ENCODE data around the gene GOLGA8A.

Gene GOLGA8A

GRCh38 chr15:34456658-34457057, 19.1 kb upstream of the GOLGA8A start:
- no peaks in the 10 kb centered on the region for H3K36me3 ChIP-seq (ENCODE audit: insufficient read depth)
- no peaks in the 10 kb centered on the region for H3K4me1 ChIP-seq (ENCODE audit: low read depth, poor library complexity, severe bottlenecking)
- H3K4me2 ChIP-seq, result no peak overlapping the region
- H3K27me3 ChIP-seq (ENCODE audit: insufficient read depth, low read depth), result no peaks in the 10 kb centered on the region
- no peak overlapping the region for H3K27ac ChIP-seq
- no peak overlapping the region for H3K9ac ChIP-seq
- no peak overlapping the region for H3K4me3 ChIP-seq (IDR thresholded peaks at IDR 0.05; ENCODE audit: insufficient read depth, low read depth, low read length)
- H3K79me2 ChIP-seq (ENCODE audit: insufficient read depth, low read depth), result no peaks in the 10 kb centered on the region
- H2AFZ ChIP-seq (ENCODE audit: low read depth), result no peak overlapping the region
- TF ChIP-seq, protein P1, sequence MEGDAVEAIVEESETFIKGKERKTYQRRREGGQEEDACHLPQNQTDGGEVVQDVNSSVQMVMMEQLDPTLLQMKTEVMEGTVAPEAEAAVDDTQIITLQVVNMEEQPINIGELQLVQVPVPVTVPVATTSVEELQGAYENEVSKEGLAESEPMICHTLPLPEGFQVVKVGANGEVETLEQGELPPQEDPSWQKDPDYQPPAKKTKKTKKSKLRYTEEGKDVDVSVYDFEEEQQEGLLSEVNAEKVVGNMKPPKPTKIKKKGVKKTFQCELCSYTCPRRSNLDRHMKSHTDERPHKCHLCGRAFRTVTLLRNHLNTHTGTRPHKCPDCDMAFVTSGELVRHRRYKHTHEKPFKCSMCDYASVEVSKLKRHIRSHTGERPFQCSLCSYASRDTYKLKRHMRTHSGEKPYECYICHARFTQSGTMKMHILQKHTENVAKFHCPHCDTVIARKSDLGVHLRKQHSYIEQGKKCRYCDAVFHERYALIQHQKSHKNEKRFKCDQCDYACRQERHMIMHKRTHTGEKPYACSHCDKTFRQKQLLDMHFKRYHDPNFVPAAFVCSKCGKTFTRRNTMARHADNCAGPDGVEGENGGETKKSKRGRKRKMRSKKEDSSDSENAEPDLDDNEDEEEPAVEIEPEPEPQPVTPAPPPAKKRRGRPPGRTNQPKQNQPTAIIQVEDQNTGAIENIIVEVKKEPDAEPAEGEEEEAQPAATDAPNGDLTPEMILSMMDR (conservative IDR thresholded peaks at IDR 0.05; ENCODE audit: low read depth, low read length), result no peak
- H4K20me1 ChIP-seq (ENCODE audit: insufficient read depth), result no peaks in the 10 kb centered on the region

GRCh38 chr15:34442891-34443290, 5.3 kb upstream of the GOLGA8A start:
- H4K20me1 ChIP-seq (ENCODE audit: insufficient read depth), result no peaks in the 10 kb centered on the region
- H2AFZ ChIP-seq (ENCODE audit: low read depth), result no peak overlapping the region
- no peaks in the 10 kb centered on the region for H3K36me3 ChIP-seq (ENCODE audit: insufficient read depth)
- H3K27ac ChIP-seq, result no peak overlapping the region
- no peaks in the 10 kb centered on the region for H3K79me2 ChIP-seq (ENCODE audit: insufficient read depth, low read depth)
- TF ChIP-seq, protein P1 (conservative IDR thresholded peaks at IDR 0.05; ENCODE audit: low read depth, low read length), result no peak
- no peak overlapping the region for H3K4me3 ChIP-seq (IDR thresholded peaks at IDR 0.05; ENCODE audit: insufficient read depth, low read depth, low read length)
- H3K27me3 ChIP-seq (ENCODE audit: insufficient read depth, low read depth), result no peaks in the 10 kb centered on the region
- H3K9ac ChIP-seq, result no peak overlapping the region
- no peak overlapping the region for H3K4me2 ChIP-seq
- no peaks in the 10 kb centered on the region for H3K4me1 ChIP-seq (ENCODE audit: low read depth, poor library complexity, severe bottlenecking)

- Histone ChIP-seq H4K20me1 (ENCODE audit: insufficient read depth) (no peaks in the 10 kb centered on the region), H3K79me2 (ENCODE audit: insufficient read depth, low read depth) (no peaks in the 10 kb centered on the region), H2AFZ (ENCODE audit: low read depth) (no peak overlapping the region), H3K4me1 (ENCODE audit: low read depth, poor library complexity, severe bottlenecking) (no peaks in the 10 kb centered on the region), H3K4me3 (IDR thresholded peaks at IDR 0.05; ENCODE audit: insufficient read depth, low read depth, low read length) (no peak overlapping the region), H3K27ac (no peak overlapping the region), H3K27me3 (ENCODE audit: insufficient read depth, low read depth) (no peaks in the 10 kb centered on the region), H3K4me2 (no peak overlapping the region), H3K36me3 (ENCODE audit: insufficient read depth) (no peaks in the 10 kb centered on the region), H3K9ac (no peak overlapping the region)
- TF ChIP-seq, protein P1 (conservative IDR thresholded peaks at IDR 0.05; ENCODE audit: low read depth, low read length), result no peak
These were observed 2.3 kb upstream of the GOLGA8A start for GRCh38 chr15:34439878-34440277.

- Histone ChIP-seq H3K4me1 (ENCODE audit: low read depth, poor library complexity, severe bottlenecking) (no peaks in the 10 kb centered on the region), H2AFZ (ENCODE audit: low read depth) (no peak overlapping the region), H3K4me2 (no peak overlapping the region), H3K27me3 (ENCODE audit: insufficient read depth, low read depth) (no peaks in the 10 kb centered on the region), H3K4me3 (IDR thresholded peaks at IDR 0.05; ENCODE audit: insufficient read depth, low read depth, low read length) (no peak overlapping the region), H3K79me2 (ENCODE audit: insufficient read depth, low read depth) (no peaks in the 10 kb centered on the region), H3K9ac (no peak overlapping the region), H4K20me1 (ENCODE audit: insufficient read depth) (no peaks in the 10 kb centered on the region), H3K27ac (no peak overlapping the region), H3K36me3 (ENCODE audit: insufficient read depth) (no peaks in the 10 kb centered on the region)
- TF ChIP-seq, protein P1 (conservative IDR thresholded peaks at IDR 0.05; ENCODE audit: low read depth, low read length), result no peak
These were observed 609 bp downstream of the GOLGA8A start for GRCh38 chr15:34436956-34437442.

All from KMS-11 (cell line).